GM21786 (cell line): ENCODE measurements around the gene MBP.

Experiments used
- ATAC-seq: cut with Tn5 transposase; IDR thresholded peaks from one replicate; pipeline ENCODE4 v1.9.1; 2021; ENCODE audit not compliant: unreplicated experiment

Gene MBP

DNA sequence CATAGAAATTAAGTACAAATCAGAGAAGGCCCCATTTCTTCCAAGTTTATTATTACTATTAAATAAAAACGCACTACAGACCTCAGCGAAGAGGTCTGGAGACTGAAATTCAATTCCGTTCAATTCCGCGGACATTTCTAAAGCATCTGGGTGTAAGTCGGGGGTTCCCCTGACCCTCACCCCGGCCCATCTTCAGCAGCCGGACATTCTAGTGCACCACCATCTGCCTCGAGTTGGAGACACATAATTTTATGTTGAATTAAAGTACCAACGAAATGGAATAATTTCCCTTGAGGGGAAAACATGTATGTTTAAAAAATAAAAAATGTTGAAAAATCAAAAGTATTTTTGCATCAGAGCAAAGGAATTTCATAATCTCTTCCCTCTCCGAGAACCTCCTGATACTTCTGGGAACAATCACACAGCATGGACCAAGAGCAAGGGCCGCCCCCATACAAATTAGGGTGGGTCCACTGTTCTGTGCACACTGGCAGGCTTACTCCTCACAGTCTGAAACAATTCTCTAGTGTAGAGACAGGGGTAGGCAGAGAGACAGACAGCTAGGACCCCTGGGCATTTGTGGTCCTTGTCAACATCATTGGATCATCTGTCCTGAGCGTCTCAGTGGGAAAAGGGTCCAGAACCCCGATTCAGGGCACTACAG, 29.3 kb downstream of the MBP start:
- no peak for ATAC-seq

DNA sequence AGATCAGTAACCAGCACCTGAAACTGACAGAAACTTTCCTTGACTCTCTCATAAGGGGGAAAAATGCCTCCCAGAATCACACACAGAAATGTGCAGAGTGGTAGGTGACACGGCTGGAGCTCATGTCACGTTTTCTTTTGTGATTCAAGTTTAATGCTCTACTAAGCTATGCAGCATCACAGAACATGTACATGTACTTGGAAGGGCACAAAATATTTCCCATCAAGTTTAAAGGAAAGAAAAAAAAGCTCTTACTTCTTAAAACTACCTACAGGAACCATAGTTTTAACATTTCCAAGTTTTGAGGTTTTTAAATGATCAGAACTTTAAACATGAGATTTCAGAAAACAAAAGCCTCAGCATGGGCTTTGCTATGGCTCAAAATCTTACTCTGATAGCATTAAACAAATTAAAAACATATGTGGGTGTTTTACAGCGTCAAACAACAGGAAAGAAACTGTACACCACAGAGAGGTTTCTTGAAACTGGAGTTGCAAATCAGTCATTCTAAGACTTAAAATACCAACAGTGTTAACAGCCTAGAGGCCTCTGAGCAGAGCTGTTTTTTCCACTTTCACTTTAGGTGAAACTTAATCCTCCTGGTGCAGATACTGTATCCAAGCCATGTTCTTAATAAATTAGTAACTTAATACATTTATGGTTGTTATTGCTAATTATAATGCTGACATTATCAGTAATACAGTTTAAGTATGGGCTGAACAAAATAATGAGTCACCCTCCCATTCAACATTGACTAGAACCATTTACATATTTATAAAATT, 30.1 kb downstream of the MBP start:
- peak; percentile 72 for ATAC-seq

DNA sequence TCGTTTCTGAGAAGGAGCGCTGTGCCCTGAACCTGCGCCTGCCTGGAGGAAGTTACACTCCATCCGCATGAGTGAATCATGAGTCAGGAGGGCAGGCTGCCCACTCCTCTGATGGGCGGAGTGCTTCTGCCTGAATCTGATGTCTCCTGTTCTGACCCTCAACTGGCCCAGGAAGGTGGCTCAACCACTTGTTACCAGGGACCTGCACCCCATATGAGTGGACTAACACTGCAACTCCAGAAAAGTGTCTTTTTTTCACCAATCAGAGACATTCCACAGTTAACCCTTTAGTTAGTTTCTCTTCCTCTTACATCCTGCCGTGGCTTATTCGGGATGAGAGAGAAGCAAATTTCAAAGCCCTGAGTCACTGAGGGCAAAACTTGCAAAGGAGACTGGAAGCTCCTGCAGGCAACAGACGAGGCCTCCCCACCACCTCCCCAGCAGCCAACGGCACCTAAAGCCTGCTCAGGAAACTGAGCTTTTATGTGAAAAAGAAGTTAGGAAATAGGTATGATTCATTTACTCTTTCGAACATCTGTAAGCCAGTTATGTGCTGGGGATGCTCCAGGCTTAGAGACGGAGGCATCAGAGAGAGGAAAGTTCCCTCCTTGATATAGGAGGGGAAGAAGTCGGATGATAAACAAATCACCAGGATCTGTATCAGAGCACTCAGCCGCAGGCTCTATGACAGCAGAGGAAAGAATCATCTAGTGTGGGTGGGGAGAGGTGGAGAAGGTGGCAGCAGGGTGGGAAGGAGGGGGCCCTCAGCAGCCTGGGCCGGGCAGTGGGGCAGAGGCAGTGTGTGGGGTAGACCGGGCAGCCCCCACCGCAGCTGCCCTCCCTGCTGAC, 30.9 kb downstream of the MBP start:
- peak; percentile 34 for ATAC-seq

DNA sequence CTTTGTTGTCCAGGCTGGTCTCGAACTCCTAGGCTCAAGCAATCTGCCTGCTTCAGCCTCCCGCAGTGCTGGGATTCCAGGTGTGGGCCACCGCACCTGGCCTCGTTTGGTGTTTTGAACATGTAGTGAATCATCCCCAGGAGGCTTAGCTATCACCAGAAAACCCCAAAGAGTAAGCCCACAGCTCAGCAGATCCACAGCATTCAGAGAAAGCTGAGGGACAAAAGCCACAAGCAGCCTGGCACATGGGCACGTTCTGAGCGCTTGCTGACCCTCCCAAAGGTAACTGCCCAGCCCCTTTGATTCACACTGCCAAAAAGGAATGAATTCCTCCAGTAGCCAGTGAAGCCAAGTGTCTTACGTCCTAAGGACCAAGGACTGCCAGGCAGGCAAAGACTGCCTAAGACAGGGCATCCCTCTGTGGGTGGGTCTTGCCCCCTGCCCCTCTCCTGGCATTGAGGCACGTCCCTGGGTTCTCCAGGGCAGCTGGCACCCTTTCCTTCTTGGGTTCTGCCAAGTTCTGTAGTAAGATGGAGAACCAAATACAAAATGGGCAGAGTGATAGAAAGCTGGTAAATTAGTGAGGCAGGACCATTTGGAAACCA, 31.7 kb downstream of the MBP start:
- ATAC-seq = no peak

DNA sequence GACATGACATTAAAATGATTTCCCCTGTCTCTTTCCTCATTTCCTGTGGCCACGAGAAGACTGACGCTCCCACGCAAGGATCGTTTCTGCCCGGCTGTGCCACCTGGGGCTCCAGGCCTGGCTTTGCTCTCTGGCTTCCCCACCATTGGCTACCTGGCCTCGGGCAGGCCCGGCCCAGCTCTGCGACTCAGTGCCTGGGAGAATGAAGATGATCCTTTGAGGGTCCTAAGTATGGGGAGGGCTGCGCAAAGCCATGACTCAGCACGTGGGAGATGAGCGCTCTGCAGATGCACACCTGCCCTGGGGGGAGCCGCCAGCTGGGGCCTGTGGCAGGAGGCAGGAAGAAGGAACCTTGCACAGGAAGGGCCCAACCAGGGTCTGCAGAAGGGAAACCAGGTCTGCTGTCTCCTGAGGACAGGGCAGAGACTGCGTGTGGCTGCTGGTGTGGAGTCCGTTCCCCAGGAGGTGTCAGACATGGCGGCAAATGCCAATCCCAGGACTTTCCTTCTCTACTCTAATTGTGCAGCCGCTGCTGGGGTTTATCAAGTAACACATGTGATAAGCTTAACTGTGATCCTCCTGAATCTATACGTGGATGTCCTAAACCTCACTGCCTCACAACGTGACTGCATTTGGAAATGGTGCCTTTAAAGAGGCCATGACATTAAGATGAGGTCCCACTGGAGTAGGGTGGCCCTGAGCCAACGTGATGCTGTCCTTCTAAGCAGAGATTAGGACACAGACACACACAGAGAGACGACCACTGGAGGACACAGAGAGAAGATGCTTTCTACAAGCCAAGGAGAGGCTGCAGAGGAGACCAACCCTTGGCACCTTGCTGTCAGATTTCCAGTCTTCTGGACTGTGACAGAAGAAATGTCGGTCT, 32.9 kb downstream of the MBP start:
- no peak for ATAC-seq

DNA sequence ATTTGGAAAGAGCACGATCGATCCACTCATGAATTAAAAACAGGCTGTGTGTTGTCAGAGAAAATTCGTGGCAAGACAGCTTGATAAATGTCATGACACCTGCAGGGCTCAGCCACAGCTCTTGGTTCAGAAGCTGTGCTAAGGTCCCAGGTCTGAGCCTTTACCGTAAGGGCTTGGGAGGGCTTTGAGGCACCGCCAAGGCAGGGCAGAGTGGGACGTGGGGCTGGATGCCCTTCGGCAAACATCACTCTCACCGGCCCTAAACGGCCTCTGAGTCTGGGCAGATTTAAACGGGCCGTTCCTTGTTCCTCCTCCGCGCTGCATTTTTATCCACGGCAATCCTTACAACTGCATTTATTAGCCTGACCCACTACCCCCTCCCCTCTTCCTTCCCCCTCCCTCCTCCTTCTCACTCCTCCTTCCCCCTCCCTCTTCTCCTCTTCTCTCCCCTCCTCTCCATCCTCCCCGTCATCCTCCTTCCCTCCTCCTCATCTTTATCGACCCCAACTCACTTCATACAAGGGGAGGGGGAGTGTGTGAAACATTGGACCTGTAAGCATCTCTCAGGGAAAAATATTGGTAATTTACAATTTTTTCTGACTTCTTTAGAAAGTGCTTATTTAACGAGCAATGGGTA, 33.9 kb downstream of the MBP start:
- no peak for ATAC-seq

DNA sequence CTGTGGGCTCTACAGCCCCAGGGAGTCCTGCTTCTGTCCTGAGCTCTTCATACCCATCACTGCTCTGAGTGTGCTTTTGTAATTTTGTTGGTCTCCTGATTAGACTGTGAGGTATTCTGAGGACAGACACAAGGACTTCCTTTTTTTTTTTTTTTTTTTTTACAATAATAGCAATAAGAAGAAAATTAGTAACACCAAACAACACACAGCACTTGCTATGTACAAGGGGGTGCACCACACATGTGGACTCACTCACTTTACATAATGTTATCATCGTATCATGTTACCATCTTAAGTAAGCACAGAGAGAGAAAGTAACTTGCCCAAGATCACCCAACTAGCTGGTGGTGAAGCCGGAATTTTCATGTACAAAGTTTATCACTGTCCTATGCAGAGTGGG, 34.6 kb downstream of the MBP start:
- ATAC-seq = no peak

DNA sequence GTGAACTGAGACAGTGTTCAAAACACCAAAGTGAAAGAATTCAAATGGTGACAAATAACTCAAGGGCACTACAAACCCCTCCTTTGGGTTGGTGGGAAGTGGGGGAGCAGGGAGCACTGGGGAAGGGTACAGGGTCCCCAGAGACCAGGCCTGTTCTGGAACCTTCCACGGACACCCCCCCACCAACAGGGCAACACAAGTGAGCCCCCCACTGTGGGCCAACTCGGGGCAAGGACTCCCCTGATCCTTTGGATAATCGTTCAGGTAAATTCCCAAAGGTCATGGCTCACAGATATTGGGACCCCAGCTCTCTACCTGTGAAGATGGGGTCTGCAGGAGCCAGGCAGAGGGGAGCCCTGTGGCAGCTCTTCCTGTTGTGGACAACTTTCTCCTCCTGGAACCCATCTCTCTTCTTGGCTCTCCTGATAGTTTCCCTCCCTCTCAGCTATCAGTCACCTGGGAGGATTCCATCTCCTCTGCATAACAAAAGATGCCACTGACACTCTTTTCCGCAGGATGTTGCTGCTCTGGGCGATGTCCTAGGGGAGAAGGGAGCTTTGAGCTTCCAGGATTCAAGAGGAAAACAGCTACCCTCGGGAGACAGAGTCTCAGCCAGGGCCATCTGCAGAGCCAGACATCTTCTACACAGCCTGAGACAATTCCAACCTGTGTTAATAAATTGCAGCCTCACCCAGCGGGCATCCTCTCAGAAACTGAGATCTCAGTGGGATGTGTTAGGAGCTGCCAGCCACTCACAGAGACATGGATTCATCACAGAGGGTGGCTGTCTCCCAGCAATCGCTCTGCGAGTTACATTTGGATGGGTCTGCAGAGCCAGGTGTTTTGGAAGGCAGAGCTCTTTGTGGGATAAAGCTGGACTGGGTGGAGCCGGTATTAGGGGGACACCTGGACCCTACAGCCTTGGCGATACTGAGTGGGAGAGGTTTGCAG, 35.4 kb downstream of the MBP start:
- no peak for ATAC-seq

DNA sequence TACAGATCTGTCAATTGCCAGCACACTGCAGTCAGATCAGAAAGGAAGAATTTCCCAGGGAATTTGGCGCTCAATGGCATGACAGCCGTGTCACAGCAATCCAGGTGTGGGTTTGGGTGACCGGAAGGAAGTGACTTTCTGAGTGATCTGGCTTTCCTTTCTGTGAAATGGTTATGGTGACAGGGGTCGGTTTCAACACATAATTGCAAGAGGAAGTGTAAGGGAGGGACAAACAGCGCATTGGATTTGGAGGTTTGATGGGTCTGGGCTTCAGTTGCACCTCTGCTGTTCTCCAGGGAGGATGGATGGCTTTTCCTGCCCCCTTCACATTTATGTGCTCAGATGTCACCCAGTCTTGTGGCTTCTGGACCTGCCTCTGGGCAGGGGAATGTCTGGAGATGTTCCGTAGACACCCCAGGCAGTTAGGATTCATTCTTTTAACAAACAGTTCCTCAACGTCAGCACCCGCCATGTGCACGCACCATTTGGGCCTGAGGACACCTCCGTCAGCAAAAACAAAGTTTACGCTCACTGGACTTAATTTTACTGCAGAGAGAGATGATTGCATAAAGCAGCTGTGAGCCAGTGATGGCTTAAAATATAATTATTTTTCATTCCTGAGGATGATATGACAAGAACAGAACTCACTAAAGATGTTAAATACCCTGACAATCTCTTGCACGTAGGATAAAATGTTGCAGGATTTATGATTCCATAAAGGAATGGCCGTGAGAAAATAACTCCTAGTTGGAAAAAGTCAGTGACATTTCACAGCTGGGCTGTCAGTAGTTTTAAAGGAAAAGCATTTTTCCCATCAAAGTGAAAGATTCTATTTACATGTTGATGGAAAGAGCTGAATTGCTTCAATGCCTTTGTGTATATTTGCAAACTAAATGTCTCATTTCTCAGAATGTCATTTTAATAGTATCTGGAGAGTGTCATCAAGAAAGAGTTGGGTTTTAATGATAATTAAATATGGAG, 36.9 kb downstream of the MBP start:
- no peak for ATAC-seq

DNA sequence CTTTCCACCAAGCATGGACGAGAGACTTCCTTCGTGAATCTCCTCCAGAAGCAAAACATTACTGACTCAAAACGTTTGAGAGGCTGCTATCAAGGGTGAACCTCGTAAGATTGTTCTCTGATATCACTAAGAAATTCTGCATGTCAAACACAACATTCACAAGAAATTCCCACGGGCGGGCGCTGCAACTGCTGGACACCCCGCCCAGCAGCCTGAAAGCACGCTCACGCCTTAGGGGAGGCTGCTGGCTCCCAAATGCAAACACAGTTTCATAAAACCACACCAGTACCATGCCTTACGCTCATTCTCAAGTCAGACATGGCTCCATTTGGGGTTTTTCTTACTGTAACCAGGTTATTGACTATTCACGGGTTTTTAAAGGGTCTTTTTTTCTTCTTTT, 39.0 kb downstream of the MBP start:
- ATAC-seq = no peak

DNA sequence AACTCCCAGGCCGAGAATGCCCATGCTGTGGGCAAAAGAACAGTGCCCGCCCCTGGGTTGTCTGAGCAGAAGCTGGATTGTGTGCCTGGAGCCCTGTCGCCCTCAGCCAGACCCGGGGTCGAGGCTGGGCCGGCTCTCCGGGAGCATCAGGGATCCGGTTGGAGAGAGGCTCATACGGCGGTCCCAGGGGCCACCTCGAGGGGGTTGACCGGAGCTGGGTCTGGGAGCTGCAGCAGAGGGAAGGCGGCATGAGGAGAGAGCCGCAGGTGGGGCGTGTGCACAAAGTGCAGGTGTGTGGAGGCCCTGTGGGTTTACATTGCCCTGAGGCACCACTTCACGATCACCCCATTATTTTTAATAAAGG, 39.5 kb downstream of the MBP start:
- no peak for ATAC-seq

DNA sequence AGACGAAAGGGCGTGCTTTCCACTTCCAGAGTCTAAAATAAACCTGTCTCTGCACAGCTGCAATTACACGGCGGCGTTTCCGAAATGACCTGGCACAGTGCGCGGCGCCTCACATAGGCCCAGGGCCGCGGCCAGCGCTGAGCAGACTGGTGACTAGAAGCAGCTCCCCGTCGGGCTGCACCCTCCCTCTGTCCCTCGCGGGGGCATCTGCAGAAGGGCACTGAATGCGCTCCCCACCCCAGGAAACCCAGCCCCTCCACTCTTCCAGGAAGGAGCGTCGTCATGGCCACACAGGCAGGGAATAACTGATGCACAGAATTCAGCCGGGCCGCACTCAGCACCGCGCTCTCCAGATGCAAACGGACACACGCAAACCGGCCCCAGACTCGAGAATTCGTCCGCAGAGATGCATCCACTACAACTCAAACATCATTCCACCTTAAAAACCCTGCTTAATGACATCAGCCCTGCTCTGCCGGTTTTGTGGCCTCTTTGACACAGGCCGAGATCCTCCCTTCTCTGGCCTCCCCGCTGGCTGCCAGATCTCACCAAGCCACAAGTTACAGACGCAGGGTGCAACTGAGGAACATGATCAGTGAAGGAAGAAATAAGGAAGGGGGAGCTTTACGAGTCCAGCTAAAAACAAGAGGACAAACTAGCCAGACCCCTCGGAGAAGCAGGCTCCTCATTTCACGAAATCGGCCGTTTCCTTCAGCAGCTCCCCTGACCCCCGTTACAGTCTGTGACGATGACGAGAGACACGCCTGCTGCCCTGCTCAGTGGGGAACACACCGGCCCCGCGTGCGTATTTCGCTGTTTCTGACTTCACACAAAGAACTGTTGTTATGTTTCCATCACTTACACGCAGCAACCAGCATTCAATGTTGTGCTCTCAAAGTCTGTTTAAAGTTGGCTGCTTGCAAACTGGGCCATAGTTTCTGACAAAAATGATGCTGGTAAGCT, 40.2 kb downstream of the MBP start:
- no peak for ATAC-seq

DNA sequence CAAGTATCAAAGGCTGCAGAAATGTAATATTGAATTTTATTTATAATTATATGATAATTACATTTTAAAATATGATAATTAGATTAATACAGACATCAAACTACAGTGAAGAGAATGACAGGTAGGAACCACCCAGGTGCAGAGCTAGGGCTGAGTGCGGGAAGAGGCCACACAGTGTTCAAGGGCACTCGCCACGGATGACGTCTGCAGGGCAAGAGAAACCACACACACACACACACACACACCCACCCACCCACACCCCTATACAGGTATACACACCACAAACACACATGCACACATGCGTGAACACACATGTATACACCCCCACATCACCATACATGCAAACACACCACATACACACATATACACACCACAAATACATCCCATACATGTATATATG, 41.2 kb downstream of the MBP start:
- ATAC-seq = no peak

DNA sequence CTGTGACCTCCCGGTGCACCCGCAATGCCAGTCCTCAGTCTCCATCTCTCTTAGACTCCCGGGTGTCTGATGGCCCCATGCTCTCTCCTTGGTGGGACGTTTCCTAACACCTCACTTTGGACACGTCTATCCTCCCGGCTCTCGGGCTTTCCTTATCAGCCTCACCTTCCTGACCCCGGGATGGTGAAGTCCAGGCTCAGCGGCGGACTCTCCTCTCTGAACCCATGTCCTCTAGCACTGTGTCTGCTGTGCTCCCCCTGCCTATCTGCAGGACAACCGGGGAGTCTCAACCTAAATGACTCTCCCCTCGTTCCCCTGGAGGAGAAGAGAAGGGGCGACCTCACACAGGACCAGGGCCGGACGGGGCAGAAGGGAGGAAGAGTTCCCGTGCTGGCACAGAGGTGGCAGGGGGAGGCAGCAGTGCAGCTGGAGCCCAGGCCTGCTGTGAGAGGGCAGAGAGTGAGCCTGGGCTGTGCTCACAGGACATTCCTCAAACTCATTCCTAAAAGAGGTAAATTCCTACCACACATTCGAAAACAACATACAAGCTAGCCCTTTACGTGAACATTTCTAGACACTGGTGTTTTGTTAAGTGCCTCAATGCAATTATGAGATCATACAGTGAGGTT, 41.9 kb downstream of the MBP start:
- ATAC-seq = no peak

DNA sequence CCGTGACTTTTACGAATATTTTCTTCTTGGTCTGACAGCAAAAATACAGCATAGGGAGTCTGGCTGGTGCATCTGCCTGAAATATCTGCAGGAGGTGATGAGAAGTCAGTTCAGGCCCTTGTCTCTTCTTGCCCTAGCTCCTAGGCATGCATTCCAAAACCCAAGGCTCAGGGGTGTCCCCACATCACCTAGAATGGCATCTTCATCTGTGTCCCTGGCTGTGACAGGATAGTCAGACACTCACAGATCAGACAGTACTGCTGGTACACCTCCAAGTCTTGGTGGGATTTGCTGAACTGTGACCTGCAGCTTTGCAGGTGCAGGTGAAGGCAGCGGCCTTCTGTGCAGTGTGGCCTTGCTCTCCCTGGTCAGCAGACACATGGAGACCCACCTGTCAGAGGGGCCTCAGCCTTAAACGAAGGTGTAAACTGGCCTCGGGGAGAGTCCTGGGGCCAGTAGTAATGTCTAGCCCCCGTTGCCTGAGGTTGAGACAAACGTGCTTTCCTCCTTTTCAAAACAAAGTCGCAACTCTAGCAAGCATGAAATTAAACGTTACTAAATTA, 42.8 kb downstream of the MBP start:
- no peak for ATAC-seq
